Measurements from ENCODE around the gene ASTN1.

DNA sequence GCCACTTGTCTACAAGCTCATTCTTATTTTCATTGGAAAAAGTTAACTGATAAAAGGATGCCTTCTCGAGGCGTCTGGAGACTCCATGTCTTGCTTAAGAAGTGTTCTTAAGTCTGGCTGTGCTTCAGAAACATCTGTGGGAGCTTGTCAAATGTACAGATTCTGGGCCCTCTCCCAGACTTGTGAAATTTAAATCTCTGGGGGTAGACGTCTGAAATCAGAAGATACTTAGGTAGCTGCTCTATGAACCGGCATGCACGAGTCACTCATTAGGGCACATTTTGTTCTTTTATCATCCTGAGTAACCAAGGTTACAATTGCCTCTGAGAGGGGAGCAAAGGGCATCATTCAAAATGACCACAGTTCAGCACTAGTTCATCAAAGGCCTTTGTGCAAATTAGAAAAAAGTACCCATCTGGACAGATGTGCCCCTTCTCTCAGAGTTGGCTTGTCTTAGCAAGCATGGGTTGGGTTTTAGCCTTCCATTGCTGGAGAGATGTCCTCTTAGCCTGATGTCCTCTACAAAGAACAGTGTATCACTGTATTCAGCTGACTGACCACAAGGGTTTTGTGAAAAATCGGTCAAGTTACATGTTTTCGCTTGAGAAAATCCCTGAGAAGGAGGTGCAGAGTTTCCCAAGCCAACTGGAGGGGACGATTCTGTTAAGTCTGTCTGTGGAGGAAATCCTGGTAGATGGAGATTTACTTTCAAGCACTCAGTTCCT is 156.9 kb downstream of the ASTN1 start:
- TF ChIP-seq, protein P1, sequence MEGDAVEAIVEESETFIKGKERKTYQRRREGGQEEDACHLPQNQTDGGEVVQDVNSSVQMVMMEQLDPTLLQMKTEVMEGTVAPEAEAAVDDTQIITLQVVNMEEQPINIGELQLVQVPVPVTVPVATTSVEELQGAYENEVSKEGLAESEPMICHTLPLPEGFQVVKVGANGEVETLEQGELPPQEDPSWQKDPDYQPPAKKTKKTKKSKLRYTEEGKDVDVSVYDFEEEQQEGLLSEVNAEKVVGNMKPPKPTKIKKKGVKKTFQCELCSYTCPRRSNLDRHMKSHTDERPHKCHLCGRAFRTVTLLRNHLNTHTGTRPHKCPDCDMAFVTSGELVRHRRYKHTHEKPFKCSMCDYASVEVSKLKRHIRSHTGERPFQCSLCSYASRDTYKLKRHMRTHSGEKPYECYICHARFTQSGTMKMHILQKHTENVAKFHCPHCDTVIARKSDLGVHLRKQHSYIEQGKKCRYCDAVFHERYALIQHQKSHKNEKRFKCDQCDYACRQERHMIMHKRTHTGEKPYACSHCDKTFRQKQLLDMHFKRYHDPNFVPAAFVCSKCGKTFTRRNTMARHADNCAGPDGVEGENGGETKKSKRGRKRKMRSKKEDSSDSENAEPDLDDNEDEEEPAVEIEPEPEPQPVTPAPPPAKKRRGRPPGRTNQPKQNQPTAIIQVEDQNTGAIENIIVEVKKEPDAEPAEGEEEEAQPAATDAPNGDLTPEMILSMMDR (conservative IDR thresholded peaks at IDR 0.05; ENCODE audit: low read length), result no peak
- no peak for TF ChIP-seq EZH2phosphoT487 (IDR thresholded peaks at IDR 0.05; ENCODE audit: borderline replicate concordance)

Data from Loucy (cell line).